Activated CD4-positive, alpha-beta T cell treated with anti-CD3 and anti-CD28 coated beads for 36 hours (primary cell): ENCODE results near the gene WFDC9. TPM values are rescaled to one million over a fixed set of nuclear protein-coding genes. Genes with fewer than 3 reads are reported as not detected.
"Not testable (repeated sequence)": the region's sequence is repeated elsewhere in the genome, so short reads cannot be mapped to it uniquely, and the experiment has no call there.

ENCODE experiments used
- ATAC-seq: fragments of 200-7000 bp; cut with Tn5 transposase; one replicate; pipeline ENCODE4 v1.10.0; 2021; ENCODE audit warnings: mild to moderate bottlenecking, moderate library complexity
- CTCF ChIA-PET: fragments of 350-600 bp; sonication (Branson Sonifier 250); formaldehyde crosslinking; loops from one replicate; lab custom pipeline; 2021; ENCODE audit warnings: antibody characterized with exemption; lab: Charles Lee
- POLR2A ChIA-PET: fragments of 350-600 bp; sonication (Branson Sonifier 250); formaldehyde crosslinking; loops from one replicate; lab custom pipeline; 2021; ENCODE audit warnings: antibody characterized with exemption, inconsistent platforms; lab: Charles Lee
- DNase-seq: peaks from one replicate; pipeline ENCODE4 v3.0.0-alpha.2; 2020
- H3K27ac Mint-ChIP-seq: one replicate; pipeline ENCODE4 v1.8.0; 2021; ENCODE audit warnings: mixed read lengths
- H3K27me3 Mint-ChIP-seq: one replicate; pipeline ENCODE4 v1.8.0; 2021; ENCODE audit warnings: mixed read lengths
- H3K36me3 Mint-ChIP-seq: one replicate; pipeline ENCODE4 v1.8.0; 2021; ENCODE audit warnings: low read depth, mixed read lengths
- H3K4me1 Mint-ChIP-seq: one replicate; pipeline ENCODE4 v1.8.0; 2021; ENCODE audit warnings: mixed read lengths
- H3K4me3 Mint-ChIP-seq: one replicate; pipeline ENCODE4 v1.8.0; 2021; ENCODE audit warnings: mild to moderate bottlenecking, moderate library complexity, mixed read lengths
- H3K9me3 Mint-ChIP-seq: one replicate; pipeline ENCODE4 v1.8.0; 2021; ENCODE audit warnings: low read depth, mixed read lengths
- intact Hi-C, 2 experiments: fragments of 100-400 bp; cut with DNase I in 1 of 2; cut with micrococcal nuclease in 1 of 2; formaldehyde crosslinking; loops; one replicate each; pipeline versions ENCODE4 v1.14.2 to v1.15.1; 2022 to 2024; cut with DNase I, micrococcal nuclease
- total RNA-seq, 2 experiments: library from RNA; stranded (reverse); gene quantifications; one replicate each; pipeline ENCODE4 v1.2.3, GENCODE V29; 2021

Gene WFDC9
- not detected for total RNA-seq

DNA sequence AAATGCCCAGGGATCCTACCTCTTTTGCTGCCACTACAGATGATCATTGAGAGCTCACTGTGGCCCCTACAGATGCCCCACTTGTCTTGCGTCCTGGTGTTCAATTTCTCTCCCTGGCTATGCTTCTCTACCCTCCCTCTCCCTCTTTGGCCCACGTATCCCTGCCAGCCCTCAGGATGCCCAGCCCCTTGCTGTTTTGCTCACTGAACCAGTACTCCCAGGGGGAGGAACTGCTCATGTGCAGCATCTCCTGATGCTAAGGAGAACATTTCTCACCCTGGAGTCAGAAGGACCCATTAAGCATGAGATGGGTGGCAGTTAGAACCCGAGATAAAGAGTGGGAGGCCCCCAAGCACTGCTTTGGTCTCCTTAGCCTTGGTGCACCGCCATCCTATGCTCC is at the start of gene WFDC9:
Gene WFDC9, minus strand, starts transcription at position 101 of the 400 bp plus-strand sequence. CDS start 21,103 bp downstream, outside the sequence.
- ChIA-PET POLR2A (no interaction called here), CTCF (no interaction called here)
- Mint-ChIP-seq H3K9me3 (no peaks in the 10 kb centered on the region), H3K36me3 (no peaks in the 10 kb centered on the region), H3K27me3 (peaks cover 34% of the 10 kb centered on the region), H3K27ac (no peak within 1 kb of the TSS), H3K4me3 (no peak within 1 kb of the TSS), H3K4me1 (peaks cover 4% of the 10 kb centered on the region)
- intact Hi-C loops, result no loop called here
- DNase-seq (no peak), ATAC-seq (no peak)

DNA sequence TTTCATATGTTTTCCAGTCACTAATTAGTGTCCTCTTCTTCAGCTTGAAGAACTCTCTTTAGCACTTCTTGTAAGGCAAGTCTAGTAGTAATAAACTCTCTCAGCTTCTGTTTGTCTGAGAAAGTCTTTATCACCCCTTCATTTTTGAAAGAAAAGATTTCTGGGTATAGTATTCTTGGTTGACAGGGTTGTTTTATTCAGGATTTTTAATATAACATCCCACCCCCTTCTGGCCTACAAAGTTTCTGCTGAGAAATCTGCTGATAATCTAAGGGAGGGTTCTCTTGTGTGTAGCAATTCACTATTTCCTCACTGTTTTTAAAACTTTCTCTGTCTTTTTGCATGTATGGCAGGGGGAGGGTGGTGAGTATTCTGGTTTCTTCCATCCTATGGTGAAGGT is 48.6 kb upstream of the WFDC9 start:
- POLR2A ChIA-PET, result no interaction called here
- Mint-ChIP-seq H3K27me3 (peaks cover 34% of the 10 kb centered on the region), H3K27ac (no peak overlapping the region), H3K4me3 (no peak overlapping the region), H3K4me1 (no peaks in the 10 kb centered on the region), H3K36me3 (peaks cover 4% of the 10 kb centered on the region), H3K9me3 (peaks cover 16% of the 10 kb centered on the region)
- CTCF ChIA-PET, result interaction anchor here (0.6 kb wide), 1 partner anchor 384 kb away, joined by 3 read pairs; no protein-coding TSS in a partner anchor
- ATAC-seq (no peak), DNase-seq (no peak)
- intact Hi-C loops, result no loop called here

DNA sequence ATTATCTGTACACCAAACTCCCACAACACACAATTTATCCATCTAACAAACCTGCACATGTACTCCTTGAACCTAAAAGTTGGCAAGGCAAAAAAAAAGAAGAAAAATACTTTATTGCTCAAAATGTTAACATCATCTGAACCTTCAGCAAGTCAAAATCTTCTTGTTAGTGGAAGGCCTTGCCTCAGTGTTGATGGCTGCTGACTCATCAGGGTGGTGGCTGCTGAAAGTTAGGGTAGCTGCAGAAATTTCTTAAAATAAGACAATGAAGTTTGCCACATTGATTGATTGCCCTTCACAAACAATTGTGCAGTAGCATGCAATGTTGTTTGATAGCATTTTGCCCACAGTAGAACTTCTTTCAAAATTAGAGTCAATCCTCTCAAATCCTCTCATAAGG is 41.7 kb upstream of the WFDC9 start:
- peaks cover 37% of the 10 kb centered on the region for H3K27me3 Mint-ChIP-seq
- POLR2A ChIA-PET, result no interaction called here
- H3K4me3 Mint-ChIP-seq, result no peak overlapping the region
- no peak overlapping the region for H3K27ac Mint-ChIP-seq
- H3K9me3 Mint-ChIP-seq, result peaks cover 2% of the 10 kb centered on the region
- ATAC-seq (no peak), DNase-seq (no peak)
- H3K36me3 Mint-ChIP-seq, result no peaks in the 10 kb centered on the region
- intact Hi-C loops, result no loop called here
- CTCF ChIA-PET, result no interaction called here
- H3K4me1 Mint-ChIP-seq, result no peaks in the 10 kb centered on the region

DNA sequence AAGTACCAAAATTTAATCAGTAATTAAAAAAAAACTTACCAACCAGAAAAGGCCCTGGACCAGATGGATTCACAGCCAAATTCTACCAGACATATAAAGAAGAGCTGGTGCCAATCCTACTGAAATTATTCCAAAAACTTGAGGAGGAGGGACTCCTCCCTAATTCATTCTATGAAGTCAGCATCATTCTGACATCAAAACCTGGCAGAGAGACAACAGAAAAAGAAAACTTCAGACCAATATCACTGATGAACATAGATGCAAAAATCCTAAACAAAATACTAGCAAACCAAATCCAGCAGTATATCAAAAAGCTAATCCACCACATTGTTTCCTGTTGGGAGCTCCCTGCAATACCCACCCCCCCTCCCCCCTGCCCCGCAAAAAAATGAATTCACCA is 39.1 kb upstream of the WFDC9 start, which contains the start of gene WFDC11:
Gene WFDC11, minus strand, starts transcription at position 101 of the 400 bp plus-strand sequence. CDS start 19,639 bp downstream, outside the sequence.
- H3K27ac Mint-ChIP-seq, result no peak within 1 kb of the TSS
- peaks cover 27% of the 10 kb centered on the region for H3K27me3 Mint-ChIP-seq
- no peak within 1 kb of the TSS for H3K4me3 Mint-ChIP-seq
- H3K4me1 Mint-ChIP-seq, result no peaks in the 10 kb centered on the region
- ATAC-seq (no peak), DNase-seq (no peak)
- ChIA-PET POLR2A (no interaction called here), CTCF (no interaction called here)
- peaks cover 2% of the 10 kb centered on the region for H3K9me3 Mint-ChIP-seq
- intact Hi-C loops, result no loop called here
- no peaks in the 10 kb centered on the region for H3K36me3 Mint-ChIP-seq

DNA sequence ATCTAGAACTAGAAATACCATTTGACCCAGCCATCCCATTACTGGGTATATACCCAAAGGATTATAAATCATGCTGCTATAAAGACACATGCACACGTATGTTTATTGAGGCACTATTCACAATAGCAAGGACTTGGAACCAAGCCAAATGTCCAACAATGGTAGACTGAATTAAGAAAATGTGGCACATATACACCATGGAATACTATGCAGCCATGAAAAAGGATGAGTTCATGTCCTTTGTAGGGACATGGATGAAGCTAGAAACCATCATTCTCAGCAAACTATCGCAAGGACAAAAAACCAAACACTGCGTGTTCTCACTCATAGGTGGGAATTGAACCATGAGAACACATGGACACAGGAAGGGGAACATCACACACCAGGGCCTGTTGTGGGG is 26.0 kb upstream of the WFDC9 start:
- H3K27me3 Mint-ChIP-seq, H3K4me3 Mint-ChIP-seq, H3K27ac Mint-ChIP-seq, H3K36me3 Mint-ChIP-seq, POLR2A ChIA-PET, H3K9me3 Mint-ChIP-seq, H3K4me1 Mint-ChIP-seq, intact Hi-C loops, DNase-seq, ATAC-seq: not testable (repeated sequence)
- CTCF ChIA-PET, result interaction anchor here (1.8 kb wide), 1 partner anchor 114 kb away, joined by 6 read pairs; no protein-coding TSS in a partner anchor

DNA sequence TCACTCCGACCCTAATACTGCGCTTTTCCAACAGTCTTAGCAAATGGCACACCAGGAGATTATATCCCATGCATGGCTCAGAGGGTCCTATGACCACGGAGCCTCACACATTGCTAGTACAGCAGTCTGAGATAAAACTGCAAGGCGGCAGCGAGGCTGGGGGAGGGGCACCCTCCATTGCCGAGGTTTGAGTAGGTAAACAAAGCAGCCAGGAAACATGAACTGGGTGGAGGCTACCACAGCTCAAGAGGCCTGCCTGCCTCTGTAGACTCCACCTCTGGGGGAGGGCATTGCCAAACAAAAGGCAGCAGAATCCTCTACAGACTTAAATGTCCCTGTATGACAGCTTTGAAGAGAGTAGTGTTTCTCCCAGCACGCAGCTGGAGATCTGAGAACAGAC is 20.6 kb upstream of the WFDC9 start:
- ATAC-seq, H3K27me3 Mint-ChIP-seq, H3K27ac Mint-ChIP-seq, H3K4me1 Mint-ChIP-seq, H3K36me3 Mint-ChIP-seq, POLR2A ChIA-PET, H3K9me3 Mint-ChIP-seq, intact Hi-C loops, DNase-seq, H3K4me3 Mint-ChIP-seq: not testable (repeated sequence)
- CTCF ChIA-PET, result interaction anchor here (1.6 kb wide), 1 partner anchor 22 kb away, joined by 6 read pairs; the partner anchor contains the start of gene WFDC10A

DNA sequence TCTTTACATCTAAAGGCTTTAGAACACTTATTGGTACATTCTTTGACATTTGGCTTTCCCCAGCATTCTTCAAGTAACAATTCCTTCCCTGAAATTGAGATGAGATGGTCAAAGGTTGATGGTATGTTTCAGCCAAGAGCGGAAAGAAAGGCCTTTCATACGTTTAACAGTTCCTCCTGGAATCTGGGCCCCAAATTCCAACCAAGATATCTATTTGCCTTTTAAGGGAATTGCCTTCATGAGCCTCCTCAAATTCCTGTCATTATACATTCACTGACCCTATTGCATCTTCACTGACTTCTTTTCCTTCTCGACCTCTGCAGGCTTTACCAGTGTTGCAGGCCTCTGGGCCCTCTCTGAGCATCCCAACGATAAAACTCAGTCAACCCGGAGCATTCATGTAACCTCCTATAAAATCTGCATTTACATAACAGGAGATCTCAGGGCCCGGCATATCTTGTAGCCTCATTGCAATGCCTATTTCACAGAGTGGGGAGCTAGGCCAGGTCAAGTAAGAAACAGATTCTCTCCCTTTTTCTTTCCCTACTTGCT is 18.3 kb upstream of the WFDC9 start:
- ChIA-PET CTCF (no interaction called here), POLR2A (no interaction called here)
- Mint-ChIP-seq H3K27ac (no peak overlapping the region), H3K36me3 (no peaks in the 10 kb centered on the region), H3K9me3 (no peaks in the 10 kb centered on the region), H3K4me3 (no peak overlapping the region), H3K27me3 (peaks cover 10% of the 10 kb centered on the region), H3K4me1 (no peaks in the 10 kb centered on the region)
- intact Hi-C loops, result no loop called here
- DNase-seq (no peak), ATAC-seq (no peak)

DNA sequence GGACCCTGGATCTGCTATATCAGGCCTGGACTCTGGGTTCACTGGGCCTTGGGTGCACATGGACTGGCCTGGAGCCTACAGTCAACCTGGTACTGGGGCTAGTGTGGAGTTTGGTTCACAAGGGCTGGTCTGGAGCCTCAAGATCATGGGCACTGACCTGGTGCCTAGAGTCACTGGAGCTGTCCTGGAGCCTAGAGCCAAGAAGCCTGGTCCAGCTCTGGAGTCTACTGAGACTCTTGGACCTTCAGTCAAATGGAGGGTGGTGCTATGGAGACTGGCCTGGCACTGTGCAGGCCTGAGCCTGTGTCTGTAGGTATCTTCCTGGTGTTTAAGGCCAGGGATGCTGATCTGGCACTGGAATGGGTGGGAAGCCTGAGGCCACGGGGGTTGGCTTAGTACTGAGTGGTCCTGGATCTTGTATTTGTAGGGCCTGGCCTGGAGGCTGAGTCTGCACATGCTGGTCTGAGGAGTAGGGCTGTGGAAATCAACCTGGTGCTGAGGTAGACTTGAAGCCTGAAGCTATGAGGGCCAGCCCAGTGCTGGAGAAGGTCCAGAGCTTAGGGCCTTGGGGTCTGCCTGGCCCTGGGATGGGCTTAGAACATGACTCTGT is 16.5 kb upstream of the WFDC9 start:
- Mint-ChIP-seq H3K9me3 (no peaks in the 10 kb centered on the region), H3K4me3 (no peak overlapping the region), H3K27me3 (peaks cover 7% of the 10 kb centered on the region), H3K4me1 (no peaks in the 10 kb centered on the region), H3K36me3 (no peaks in the 10 kb centered on the region), H3K27ac (no peak overlapping the region)
- ChIA-PET CTCF (interaction anchor here (1.3 kb wide), 1 partner anchor 19 kb away, joined by 8 read pairs; the partner anchor contains the start of gene WFDC10A), POLR2A (no interaction called here)
- no peak for ATAC-seq
- intact Hi-C loops, result no loop called here
- no peak for DNase-seq

DNA sequence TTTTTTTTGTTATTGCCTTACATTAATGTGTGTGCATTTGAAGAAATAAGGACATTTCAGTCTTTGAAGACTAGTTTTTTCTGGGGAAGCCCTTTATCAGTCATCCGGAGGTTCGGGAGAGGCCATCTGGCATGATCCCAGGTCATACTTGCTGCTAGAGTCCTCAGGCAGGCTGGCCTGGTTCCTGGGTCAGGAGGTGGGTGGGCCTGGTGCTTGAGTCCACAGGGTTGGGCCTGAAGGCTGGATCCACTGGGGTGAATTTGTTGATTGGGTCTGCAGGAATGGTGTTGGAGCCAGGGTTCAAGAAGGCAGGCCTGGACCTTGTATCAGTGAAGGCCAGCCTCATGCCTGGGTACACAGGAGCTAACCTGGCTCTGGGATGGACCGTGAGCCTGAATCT is 15.8 kb upstream of the WFDC9 start:
- Mint-ChIP-seq H3K9me3 (no peaks in the 10 kb centered on the region), H3K4me1 (no peaks in the 10 kb centered on the region), H3K27ac (no peak overlapping the region), H3K36me3 (no peaks in the 10 kb centered on the region), H3K27me3 (peaks cover 7% of the 10 kb centered on the region), H3K4me3 (no peak overlapping the region)
- ChIA-PET POLR2A (no interaction called here), CTCF (no interaction called here)
- DNase-seq, result no peak
- intact Hi-C loops, result no loop called here
- ATAC-seq, result no peak

DNA sequence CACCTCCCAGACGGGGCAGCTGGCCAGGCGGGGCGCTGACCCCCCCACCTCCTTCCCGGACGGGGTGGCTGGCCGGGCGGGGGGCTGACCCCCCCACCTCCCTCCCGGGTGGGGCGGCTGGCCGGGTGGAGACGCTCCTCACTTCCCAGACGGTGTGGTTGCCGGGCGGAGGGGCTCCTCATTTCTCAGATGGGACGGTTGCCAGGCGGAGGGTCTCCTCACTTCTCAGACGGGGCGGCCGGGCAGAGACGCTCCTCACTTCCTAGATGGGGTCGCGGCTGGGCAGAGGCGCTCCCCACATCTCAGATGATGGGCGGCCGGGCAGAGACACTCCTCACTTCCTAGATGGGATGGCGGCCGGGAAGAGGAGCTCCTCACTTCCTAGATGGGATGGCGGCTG is 14.8 kb upstream of the WFDC9 start:
- H3K36me3 Mint-ChIP-seq, ATAC-seq, CTCF ChIA-PET: not testable (repeated sequence)

DNA sequence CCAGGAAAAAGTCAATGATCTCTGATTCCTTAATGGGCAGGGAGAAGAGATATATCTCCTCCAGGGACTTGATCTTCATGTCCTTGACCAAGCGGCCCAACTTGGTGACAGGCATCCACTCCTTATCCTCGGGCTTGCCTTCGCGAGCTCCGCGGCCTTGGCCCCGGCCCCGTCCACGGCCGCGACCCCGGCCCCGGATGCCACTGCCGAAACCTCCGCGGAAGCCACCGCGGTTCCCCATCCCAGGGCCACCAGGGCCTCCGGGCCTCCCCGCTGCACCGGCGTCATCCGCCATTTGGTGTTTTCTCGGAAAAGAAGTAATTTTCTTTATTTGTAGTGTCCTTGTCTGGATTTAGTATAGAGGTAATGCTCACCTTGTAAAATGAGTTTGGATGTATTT is 10.0 kb upstream of the WFDC9 start:
- intact Hi-C loops, H3K27ac Mint-ChIP-seq, CTCF ChIA-PET, H3K9me3 Mint-ChIP-seq, H3K27me3 Mint-ChIP-seq, DNase-seq, POLR2A ChIA-PET, H3K36me3 Mint-ChIP-seq, H3K4me1 Mint-ChIP-seq, ATAC-seq, H3K4me3 Mint-ChIP-seq: not testable (repeated sequence)

More for the DNA sequence above, 14.8 kb upstream of the WFDC9 start:
- H3K4me3 Mint-ChIP-seq, H3K9me3 Mint-ChIP-seq, H3K27ac Mint-ChIP-seq, POLR2A ChIA-PET, intact Hi-C loops, H3K4me1 Mint-ChIP-seq, DNase-seq, H3K27me3 Mint-ChIP-seq: not testable (repeated sequence)

DNA sequence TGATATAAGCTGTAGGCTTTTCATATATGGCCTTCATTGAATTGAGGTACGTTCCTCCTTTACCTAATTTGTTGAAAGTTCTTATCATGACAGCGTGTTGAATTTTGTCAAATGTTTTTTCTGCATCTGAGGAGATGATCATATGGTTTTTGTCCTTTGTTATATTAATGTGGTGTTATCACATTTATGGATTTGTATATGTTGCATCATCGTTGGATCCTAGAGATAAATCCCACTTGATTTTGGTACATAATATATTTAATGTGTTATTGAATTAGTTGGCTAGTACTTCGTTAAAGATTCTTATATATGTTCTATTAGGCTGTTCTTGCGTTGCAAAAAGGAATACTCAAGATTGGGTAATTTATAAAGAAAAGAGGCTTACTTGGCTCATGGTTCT is 8.6 kb upstream of the WFDC9 start:
- Mint-ChIP-seq H3K27ac (no peak overlapping the region), H3K4me1 (no peaks in the 10 kb centered on the region), H3K36me3 (no peaks in the 10 kb centered on the region), H3K9me3 (no peaks in the 10 kb centered on the region), H3K27me3 (peaks cover 9% of the 10 kb centered on the region), H3K4me3 (no peak overlapping the region)
- no peak for DNase-seq
- ATAC-seq, result no peak
- intact Hi-C loops, result no loop called here
- POLR2A ChIA-PET, result no interaction called here
- CTCF ChIA-PET, result interaction anchor here (1.0 kb wide), 1 partner anchor 10 kb away, joined by 3 read pairs; the partner anchor contains the start of gene WFDC10A
